Stimulated activated CD8-positive, alpha-beta memory T cell treated with anti-CD3 and anti-CD28 coated beads, Interleukin-12 subunit alpha, Interleukin-12 subunit beta, amount 100 ng/mL, for 4 hours (primary cell): ENCODE measurements around the gene POTEM.
"Not testable (repeated sequence)": the region's sequence is repeated elsewhere in the genome, so short reads cannot be mapped to it uniquely, and the experiment has no call there.

Experiments used
- DNase-seq: peaks from one replicate; pipeline ENCODE4 v3.0.0-alpha.2; 2020; ENCODE audit warnings: low read depth

Gene POTEM

GRCh38 chr14:18967134-18967533 is at the start of gene POTEM:
TSS of gene POTEM (plus strand) at chr14:18967434. CDS start at chr14:18967486, 52 bp downstream.
- DNase-seq = not testable (repeated sequence)

DNA sequence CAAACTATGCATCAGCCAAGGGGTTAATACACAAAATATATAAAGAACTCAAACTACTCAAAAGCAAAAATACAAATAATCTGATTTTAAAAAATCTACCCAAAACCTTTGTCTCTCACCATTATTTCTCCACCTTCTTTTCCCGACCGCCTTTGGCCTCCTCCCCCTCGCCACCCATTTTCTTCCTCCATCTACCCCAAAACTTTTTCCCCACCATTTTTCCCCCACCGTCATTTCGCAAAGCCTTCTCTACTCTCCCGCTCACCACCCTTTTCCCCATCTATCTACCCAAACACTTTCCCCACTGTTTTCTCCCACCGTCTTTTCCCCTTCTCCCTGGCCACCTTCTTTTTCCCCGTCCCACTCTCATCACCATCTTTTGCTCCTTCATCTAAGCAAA is 48.9 kb upstream of the POTEM start:
- not testable (repeated sequence) for DNase-seq

DNA sequence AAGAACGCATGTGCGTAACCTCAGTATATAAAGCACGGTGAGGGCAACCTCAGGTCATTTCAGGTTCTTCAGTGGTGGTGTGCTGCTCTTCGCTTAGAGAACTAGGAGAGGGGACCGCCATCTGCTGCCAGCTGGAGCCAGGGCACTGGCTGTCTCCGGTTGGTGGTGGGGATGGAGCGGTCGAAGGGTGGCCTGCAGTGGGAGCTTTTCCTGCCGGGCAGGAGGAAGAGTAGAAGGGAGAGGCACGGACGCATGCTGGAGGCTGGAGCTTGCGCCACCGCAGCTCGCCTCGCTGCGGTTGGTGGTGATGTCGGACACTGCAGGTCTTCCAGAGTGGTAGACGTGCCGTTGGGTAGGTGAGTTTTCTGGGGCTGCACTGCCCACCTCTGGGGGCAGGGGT is 47.2 kb upstream of the POTEM start:
- DNase-seq = not testable (repeated sequence)

- not testable (repeated sequence) for DNase-seq
These were observed 46.1 kb upstream of the POTEM start for GRCh38 chr14:18921055-18921701.

GRCh38 chr14:18936848-18937247 is 30.4 kb upstream of the POTEM start:
- DNase-seq = not testable (repeated sequence)

DNA sequence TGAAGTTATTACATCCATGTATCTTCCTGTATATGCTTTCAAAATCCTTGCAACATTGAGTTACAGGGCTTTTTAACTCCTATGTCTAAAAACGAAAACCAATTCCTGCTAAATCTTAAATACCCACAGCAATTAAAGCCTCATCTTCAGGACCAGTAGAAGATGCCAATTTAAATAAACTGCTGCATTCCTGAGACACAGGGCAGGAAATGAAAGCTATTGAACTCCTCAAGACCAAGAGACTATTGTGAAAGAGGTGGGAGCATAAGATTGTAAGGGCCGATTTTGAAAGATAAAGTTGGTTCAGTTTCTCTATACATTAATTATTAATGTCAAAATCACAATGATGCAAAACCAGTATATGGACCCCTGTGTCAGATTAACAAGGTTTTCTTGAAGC is 28.5 kb upstream of the POTEM start:
- not testable (repeated sequence) for DNase-seq

DNA sequence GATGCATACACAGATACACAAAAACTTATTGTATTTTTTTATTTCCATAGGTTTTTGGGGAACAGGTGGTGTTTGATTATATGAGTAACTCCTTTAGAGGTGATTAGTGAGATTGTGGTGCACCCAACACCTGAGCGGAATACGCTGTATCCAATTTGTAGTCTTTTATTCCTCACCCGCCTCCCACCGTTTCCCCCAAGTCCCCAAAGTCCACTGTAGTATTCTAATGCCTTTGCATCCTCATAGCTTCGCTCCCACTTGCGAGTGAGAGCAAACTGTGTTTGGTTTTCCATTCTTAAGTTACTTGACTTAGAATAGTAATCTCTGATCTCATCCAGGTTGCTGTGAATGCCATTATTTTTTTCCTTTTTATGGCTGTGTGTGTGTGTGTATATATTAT is 17.3 kb upstream of the POTEM start:
- DNase-seq = not testable (repeated sequence)

- not testable (repeated sequence) for DNase-seq
These were observed 14.1 kb upstream of the POTEM start for GRCh38 chr14:18953085-18953484.

- DNase-seq = not testable (repeated sequence)
These were observed 11.4 kb upstream of the POTEM start for GRCh38 chr14:18955816-18956215.

DNA sequence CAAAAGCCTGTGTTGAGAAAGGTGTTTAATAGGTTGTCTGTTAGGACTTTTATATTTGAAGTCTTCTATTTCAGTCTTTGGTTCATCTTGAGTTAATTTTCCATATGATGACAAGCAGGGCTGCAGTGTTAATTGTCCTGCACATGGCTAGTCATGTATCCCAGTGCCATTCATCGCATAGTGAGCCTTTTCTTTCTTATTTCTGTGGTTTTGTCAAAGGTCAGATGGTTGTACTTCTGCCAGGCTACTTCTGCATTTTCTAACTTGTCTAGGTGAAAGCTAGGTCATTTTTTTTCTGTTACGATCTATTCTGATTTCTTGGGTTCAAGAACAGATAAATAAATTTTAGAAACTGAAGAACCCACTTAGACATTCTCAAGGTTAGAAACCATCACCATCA is 5.7 kb upstream of the POTEM start:
- not testable (repeated sequence) for DNase-seq

- DNase-seq = not testable (repeated sequence)
These were observed 5.1 kb upstream of the POTEM start for GRCh38 chr14:18962143-18962542.

DNA sequence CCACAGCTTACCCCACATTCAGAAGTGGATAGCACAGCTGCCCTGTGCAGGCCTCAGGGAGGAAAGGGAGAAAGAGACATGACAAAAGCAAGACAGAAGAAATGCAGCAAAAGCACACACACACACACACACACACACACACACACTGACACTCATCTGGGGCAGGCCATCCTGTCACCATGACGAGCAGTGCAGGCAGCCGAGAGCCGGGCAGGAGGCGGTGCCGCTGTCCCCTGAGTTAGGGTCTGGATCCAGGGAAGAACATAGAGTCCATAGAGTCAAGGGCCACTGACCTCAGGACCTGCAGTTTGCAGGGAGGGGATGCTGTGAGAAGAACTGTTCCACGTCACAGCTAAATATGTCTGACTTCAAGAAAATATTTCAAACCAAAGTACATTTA is 4.0 kb upstream of the POTEM start:
- DNase-seq = not testable (repeated sequence)

- not testable (repeated sequence) for DNase-seq
These were observed 2.4 kb upstream of the POTEM start for GRCh38 chr14:18964878-18965277.

DNA sequence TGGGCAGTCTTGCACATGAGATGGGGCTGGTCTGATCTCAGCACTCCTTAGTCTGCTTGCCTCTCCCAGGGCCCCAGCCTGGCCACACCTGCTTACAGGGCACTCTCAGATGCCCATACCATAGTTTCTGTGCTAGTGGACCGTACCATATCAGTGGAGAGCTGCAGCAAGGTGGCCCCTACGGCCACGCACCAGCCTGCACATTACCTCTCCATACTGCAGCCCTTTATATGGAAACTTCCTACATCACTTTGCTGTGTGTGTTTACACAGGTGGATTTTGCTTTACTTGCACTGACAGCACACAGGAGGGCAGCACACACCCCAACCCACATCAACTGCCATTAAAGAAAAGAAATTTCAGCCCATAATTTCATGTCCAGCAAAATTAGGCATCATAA is 35.3 kb downstream of the POTEM start:
- not testable (repeated sequence) for DNase-seq

DNA sequence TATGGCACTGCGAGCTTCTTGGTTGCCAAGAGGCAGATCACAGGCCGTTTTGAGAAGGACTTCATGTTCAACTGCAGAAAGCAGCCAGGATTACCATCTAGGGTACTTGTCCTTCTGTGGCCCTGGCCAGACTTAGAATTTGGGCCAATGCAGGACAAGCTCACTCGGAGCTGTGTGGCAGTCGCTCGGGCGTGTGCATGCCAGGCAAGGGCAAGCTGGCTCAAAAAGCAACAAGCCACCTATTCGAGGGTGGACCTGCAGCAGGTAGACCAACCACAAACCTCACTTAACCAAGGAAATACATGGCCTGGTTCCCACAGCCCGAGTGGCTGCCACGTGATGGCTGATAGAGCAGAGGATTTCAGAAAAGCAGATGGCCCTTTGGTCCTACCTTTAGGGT is 39.3 kb downstream of the POTEM start:
- DNase-seq = not testable (repeated sequence)

- DNase-seq = not testable (repeated sequence)
These were observed 40.4 kb downstream of the POTEM start for GRCh38 chr14:19007678-19008077.

DNA sequence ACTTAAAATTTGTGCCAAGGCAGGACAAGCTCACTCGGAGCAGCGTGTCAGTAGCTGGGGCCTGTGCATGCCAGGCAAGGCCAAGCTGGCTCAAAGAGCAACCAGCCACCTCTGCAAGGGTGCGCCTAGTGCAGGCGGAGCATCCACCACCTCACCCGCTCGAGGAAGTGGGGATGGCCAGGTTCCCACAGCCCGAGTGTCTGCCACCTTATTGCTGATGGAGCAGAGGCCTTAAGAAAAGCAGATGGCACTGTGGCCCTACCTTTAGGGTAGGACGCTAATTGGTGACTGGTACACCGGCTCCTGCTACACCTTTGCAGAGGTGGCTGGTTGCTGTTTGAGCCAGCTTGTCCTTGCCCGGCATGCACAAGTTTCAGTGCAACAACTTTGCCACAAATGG is 43.8 kb downstream of the POTEM start:
- DNase-seq = not testable (repeated sequence)

DNA sequence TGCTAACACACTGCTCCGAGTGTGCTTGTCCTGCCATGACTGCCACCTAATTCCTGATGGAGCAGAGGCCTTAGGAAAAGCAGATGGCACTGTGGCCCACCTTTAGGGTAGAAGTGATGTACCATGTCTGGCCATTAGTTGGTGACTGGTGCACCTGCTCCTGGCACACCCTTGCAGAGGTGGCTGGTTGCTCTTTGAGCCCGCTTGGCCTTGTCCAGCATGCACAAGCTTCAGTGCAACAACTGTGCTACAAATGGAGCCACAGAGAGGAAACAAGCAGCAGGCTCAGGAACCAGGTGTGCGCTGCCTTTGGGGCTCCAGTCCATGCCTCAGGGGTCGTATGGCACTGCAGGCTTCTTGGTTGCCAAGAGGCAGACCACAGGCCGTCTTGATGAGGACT is 44.5 kb downstream of the POTEM start:
- not testable (repeated sequence) for DNase-seq

DNA sequence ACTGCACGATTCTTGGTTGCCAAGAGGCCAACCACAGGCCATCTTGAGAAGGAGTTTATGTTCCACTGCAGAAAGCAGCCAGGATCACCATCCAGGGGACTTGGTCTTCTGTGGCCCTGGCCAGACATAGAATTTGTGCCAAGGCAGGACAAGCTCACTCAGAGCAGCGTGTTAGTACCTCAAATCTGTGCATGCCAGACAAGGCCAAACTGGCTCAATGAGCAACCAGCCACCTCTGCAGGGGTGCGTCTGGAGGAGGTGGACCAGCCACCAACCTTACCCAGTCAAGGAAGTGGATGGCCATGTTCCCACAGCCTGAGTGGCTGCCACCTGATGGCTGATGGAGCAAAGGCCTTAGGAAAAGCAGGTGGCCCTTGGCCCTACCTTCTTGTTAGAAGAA is 48.0 kb downstream of the POTEM start:
- not testable (repeated sequence) for DNase-seq

- not testable (repeated sequence) for DNase-seq
These were observed 57.9 kb downstream of the POTEM start for GRCh38 chr14:19025080-19025589.

DNA sequence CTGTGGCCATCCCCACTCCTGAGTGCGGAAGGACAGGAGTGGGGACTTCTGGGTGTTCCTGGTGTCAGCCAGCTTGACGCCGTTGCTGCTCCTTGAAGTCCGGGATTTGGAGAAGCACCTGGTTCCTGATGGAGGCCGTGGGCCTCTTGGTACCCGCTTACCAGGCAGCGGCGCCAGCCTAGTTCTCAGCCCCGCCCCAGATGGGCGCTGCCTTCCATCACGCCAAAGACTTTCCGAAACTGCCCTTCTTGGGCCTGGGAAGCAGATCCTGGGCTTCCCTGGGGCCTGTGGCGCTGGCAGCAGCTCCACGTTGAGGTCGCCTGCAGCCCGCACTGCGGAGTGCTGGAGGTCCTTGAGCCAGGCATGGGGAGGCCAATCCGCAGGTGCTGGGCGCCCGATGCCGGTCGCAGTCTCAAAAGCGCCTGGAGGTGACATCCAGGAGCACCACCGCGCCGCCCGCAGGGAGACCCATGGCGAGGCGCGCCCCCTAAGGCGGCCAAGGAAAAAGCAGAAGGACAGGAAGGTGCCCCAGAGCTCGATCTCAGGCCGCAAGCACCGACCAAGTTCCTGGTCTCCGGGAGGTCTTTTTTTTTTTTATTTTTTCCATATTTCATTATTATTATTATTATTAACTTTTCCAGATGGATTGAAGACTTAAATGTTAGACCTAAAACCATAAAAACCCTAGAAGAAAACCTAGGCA is 59.6 kb downstream of the POTEM start:
- not testable (repeated sequence) for DNase-seq

GRCh38 chr14:19027895-19028294 is 60.7 kb downstream of the POTEM start:
- not testable (repeated sequence) for DNase-seq

DNA sequence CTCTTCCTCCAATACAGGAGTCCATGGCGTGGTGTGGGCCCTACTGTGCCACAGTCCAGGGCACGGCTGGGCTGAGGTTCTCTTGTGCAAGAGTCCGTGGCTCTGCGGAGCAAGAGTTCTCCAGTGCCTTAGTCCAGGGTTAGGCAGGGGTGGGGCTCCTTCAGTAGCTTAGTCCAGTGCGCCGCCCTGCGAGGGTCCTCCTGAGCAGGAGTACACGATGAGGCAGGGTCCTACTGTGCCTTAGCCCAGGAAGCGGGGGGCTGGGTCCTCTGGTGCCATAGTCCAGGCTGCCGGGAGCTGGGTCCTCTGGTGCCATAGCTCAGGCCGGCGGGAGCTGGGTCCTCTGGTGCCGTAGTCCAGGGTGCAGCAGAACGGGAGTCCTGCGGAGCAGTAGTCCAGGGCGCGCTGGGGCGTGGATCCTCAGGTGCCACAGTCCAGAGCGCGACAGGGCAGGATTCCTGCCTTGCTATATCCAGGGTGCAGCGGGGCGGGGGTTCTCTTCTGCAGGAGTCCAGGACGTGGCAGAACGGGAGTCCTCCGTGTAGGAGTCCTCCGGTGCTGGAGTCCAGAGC is 69.7 kb downstream of the POTEM start:
- not testable (repeated sequence) for DNase-seq
